ENCODE results near the gene TRIM3. TPM values are rescaled to one million over a fixed set of nuclear protein-coding genes. Genes with fewer than 3 reads are reported as not detected.

Gene TRIM3
- total RNA-seq, 1 experiment from 2014 or later = 14.4 TPM

- no peak overlapping the region for H3K4ac ChIP-seq (ENCODE audit: low read depth, low read length)
- H3K18ac ChIP-seq (ENCODE audit: insufficient read length, low read depth, low read length) = no peak overlapping the region
- no peaks in the 10 kb centered on the region for H3K23me2 ChIP-seq (ENCODE audit: insufficient read length, low read depth, low read length, poor library complexity, severe bottlenecking)
- H2AK5ac ChIP-seq (ENCODE audit: insufficient read length, low read length) = no peak overlapping the region
- H3K4me3 Mint-ChIP-seq = no peak overlapping the region
- H4K20me1 ChIP-seq (ENCODE audit: control insufficient read depth, insufficient read depth, insufficient read length) = no peaks in the 10 kb centered on the region
- no peak overlapping the region for H3K9ac ChIP-seq (ENCODE audit: extremely low read depth, insufficient read length, low read length)
- no peak for TF ChIP-seq CTCF (conservative IDR thresholded peaks at IDR 0.05)
- no peak overlapping the region for H4K8ac ChIP-seq (replicated peaks; ENCODE audit: insufficient read length, low read depth, low read length)
- H3K27me3 ChIP-seq (ENCODE audit: insufficient read depth, low read length) = no peaks in the 10 kb centered on the region
- no peak overlapping the region for H2AFZ ChIP-seq (ENCODE audit: low read length)
- no peak overlapping the region for H2BK120ac ChIP-seq (ENCODE audit: low read depth, low read length, poor library complexity, severe bottlenecking)
- H3K4me2 ChIP-seq (ENCODE audit: insufficient read depth, insufficient read length, low read length) = no peak overlapping the region
- no peak overlapping the region for H3K27ac Mint-ChIP-seq
- no peaks in the 10 kb centered on the region for H3K4me1 ChIP-seq (ENCODE audit: insufficient read depth, low read length)
- no peak overlapping the region for H4K91ac ChIP-seq (ENCODE audit: insufficient read length, low read depth, low read length)
- no peak overlapping the region for H2BK5ac ChIP-seq (ENCODE audit: insufficient read length, low read length)
- H3K4me1 Mint-ChIP-seq = no peaks in the 10 kb centered on the region
- H3K27ac ChIP-seq (ENCODE audit: insufficient read length, low read depth, low read length) = no peak overlapping the region
- H3K79me2 ChIP-seq (ENCODE audit: insufficient read depth, low read length) = no peaks in the 10 kb centered on the region
- H3K9me3 ChIP-seq (ENCODE audit: control insufficient read depth, low read depth, low read length) = no peaks in the 10 kb centered on the region
- DNase-seq = no peak
- peaks cover 0 to 5% (median 3%) of the 10 kb centered on the region in 3 experiments; a peak in 5 of 7 replicates for H3K36me3 Mint-ChIP-seq (ENCODE audit: insufficient read depth in 1 of 3, low read depth in 3 of 3)
- no peak overlapping the region for H3T11ph ChIP-seq (ENCODE audit: low read length)
- no peak overlapping the region for H2BK20ac ChIP-seq (ENCODE audit: low read depth, low read length, poor library complexity, severe bottlenecking)
- H3K27me3 Mint-ChIP-seq (ENCODE audit: low read depth) = no peaks in the 10 kb centered on the region
- H3K56ac ChIP-seq (ENCODE audit: insufficient read length, low read depth, low read length) = no peak overlapping the region
- no peak overlapping the region for H3K14ac ChIP-seq (ENCODE audit: insufficient read depth, low read length)
- no peak overlapping the region for H4K5ac ChIP-seq (ENCODE audit: insufficient read length, low read depth, low read length)
- no CpG with 5 or more reads among the region's 3 CpGs for WGBS (ENCODE audit: extremely low coverage, insufficient read length, low lambda C conversion rate)
- no peaks in the 10 kb centered on the region for H3K79me1 ChIP-seq (ENCODE audit: insufficient read depth, low read depth, low read length, poor library complexity, severe bottlenecking)
- H2BK12ac ChIP-seq (ENCODE audit: insufficient read length, low read depth, low read length) = no peak overlapping the region
- H3K23ac ChIP-seq (ENCODE audit: insufficient read length, low read depth, low read length) = no peak overlapping the region
- no peaks in the 10 kb centered on the region for H3K9me3 Mint-ChIP-seq
- no peak overlapping the region for H2BK15ac ChIP-seq (ENCODE audit: low read depth, low read length)
These were observed 15.1 kb upstream of the TRIM3 start for GRCh38 chr11:6488821-6489220.

Data from H9 (cell line).